KMS-11 (cell line): ENCODE results near the gene GJB5.

ENCODE experiments used
- H2AFZ ChIP-seq: fragments of 200-600 bp; sonication (generic); 2 replicates; pipeline ENCODE4 v1.6.1; 2016; ENCODE audit warnings: antibody characterized with exemption, mixed run types, low read depth
- H3K27ac ChIP-seq: fragments of 200-600 bp; sonication (generic); 2 replicates; pipeline ENCODE4 v1.6.1; 2016; ENCODE audit warnings: mild to moderate bottlenecking, mixed run types
- H3K27me3 ChIP-seq: fragments of 200-600 bp; sonication (generic); 2 replicates; pipeline ENCODE4 v1.6.1; 2017; ENCODE audit warnings: mild to moderate bottlenecking, low read depth, mixed run types, moderate library complexity; ENCODE audit not compliant: insufficient read depth
- H3K36me3 ChIP-seq: fragments of 200-600 bp; sonication (generic); 2 replicates; pipeline ENCODE4 v1.6.1; 2017; ENCODE audit warnings: mild to moderate bottlenecking, mixed run types; ENCODE audit not compliant: insufficient read depth
- H3K4me1 ChIP-seq: fragments of 200-600 bp; sonication (generic); 2 replicates; pipeline ENCODE4 v1.6.1; 2016; ENCODE audit warnings: mild to moderate bottlenecking, low read depth, mixed run types; ENCODE audit not compliant: poor library complexity, severe bottlenecking
- H3K4me2 ChIP-seq: fragments of 200-600 bp; sonication (generic); 2 replicates; pipeline ENCODE4 v1.7.0; 2016; ENCODE audit warnings: mild to moderate bottlenecking, mixed run types
- H3K4me3 ChIP-seq: fragments of 200-600 bp; sonication (generic); IDR thresholded peaks from 2 replicates; pipeline ENCODE4 v1.6.1; 2017; ENCODE audit warnings: low read depth, low read length, mixed read lengths; ENCODE audit not compliant: insufficient read depth
- H3K79me2 ChIP-seq: fragments of 200-600 bp; sonication (generic); 2 replicates; pipeline ENCODE4 v1.6.1; 2016; ENCODE audit warnings: low read depth, mixed run types; ENCODE audit not compliant: insufficient read depth
- H3K9ac ChIP-seq: fragments of 200-600 bp; sonication (generic); 2 replicates; pipeline ENCODE4 v1.6.1; 2016; ENCODE audit warnings: mild to moderate bottlenecking, mixed run types
- H4K20me1 ChIP-seq: fragments of 200-600 bp; sonication (generic); 2 replicates; pipeline ENCODE4 v1.6.1; 2016; ENCODE audit warnings: mild to moderate bottlenecking, mixed run types; ENCODE audit not compliant: insufficient read depth
- CTCF ChIP-seq: fragments of 200-600 bp; sonication (generic); conservative IDR thresholded peaks from 2 replicates; pipeline ENCODE4 v1.6.1; 2017; ENCODE audit warnings: low read depth, mild to moderate bottlenecking, antibody characterized with exemption, low read length, moderate library complexity, mixed read lengths

The GJB5 gene

GRCh38 chr1:34777519-34778321 lies 22.9 kb downstream of the GJB5 start:
- H4K20me1 ChIP-seq, result no peaks in the 10 kb centered on the region
- H2AFZ ChIP-seq, result no peak overlapping the region
- H3K27ac ChIP-seq, result no peak overlapping the region
- no peak overlapping the region for H3K9ac ChIP-seq
- H3K4me2 ChIP-seq, result no peak overlapping the region
- no peak overlapping the region for H3K4me3 ChIP-seq
- no peaks in the 10 kb centered on the region for H3K4me1 ChIP-seq
- TF ChIP-seq CTCF, result no peak
- H3K27me3 ChIP-seq, result no peaks in the 10 kb centered on the region
- no peaks in the 10 kb centered on the region for H3K79me2 ChIP-seq
- no peaks in the 10 kb centered on the region for H3K36me3 ChIP-seq

DNA sequence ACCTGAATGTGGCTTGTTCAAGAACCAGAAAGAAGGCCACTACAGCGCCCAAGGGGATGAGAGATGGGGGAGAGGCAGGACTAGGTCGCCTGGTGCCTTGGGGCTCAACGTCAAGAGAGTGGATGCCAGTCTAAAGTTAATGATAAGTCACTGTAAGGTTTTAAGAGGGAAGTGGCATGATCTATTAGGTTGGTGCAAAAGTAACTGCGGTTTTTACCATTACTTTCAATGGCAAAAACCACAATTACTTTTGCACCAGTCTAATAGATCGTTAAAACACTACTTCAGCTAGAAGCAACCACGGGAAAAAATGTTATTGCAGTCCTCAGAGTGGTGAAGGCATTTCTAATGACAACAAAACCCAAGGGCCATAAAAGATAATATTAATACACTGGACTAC lies 23.5 kb downstream of the GJB5 start:
- H3K27ac ChIP-seq, result no peak overlapping the region
- no peaks in the 10 kb centered on the region for H3K79me2 ChIP-seq
- no peak overlapping the region for H3K4me3 ChIP-seq
- no peak for TF ChIP-seq CTCF
- H2AFZ ChIP-seq, result no peak overlapping the region
- H3K4me2 ChIP-seq, result no peak overlapping the region
- no peaks in the 10 kb centered on the region for H3K27me3 ChIP-seq
- no peaks in the 10 kb centered on the region for H3K4me1 ChIP-seq
- no peaks in the 10 kb centered on the region for H3K36me3 ChIP-seq
- no peak overlapping the region for H3K9ac ChIP-seq
- no peaks in the 10 kb centered on the region for H4K20me1 ChIP-seq

- Histone ChIP-seq H4K20me1 (no peaks in the 10 kb centered on the region), H3K27ac (no peak overlapping the region), H3K9ac (no peak overlapping the region), H3K79me2 (no peaks in the 10 kb centered on the region), H2AFZ (no peak overlapping the region), H3K4me3 (no peak overlapping the region), H3K4me2 (no peak overlapping the region), H3K4me1 (no peaks in the 10 kb centered on the region), H3K36me3 (no peaks in the 10 kb centered on the region), H3K27me3 (no peaks in the 10 kb centered on the region)
- no peak for TF ChIP-seq CTCF
These were observed 24.2 kb downstream of the GJB5 start for GRCh38 chr1:34779005-34779404.

GRCh38 chr1:34779526-34779925 lies 24.7 kb downstream of the GJB5 start:
- Histone ChIP-seq H3K27me3 (no peaks in the 10 kb centered on the region), H3K79me2 (no peaks in the 10 kb centered on the region), H4K20me1 (no peaks in the 10 kb centered on the region), H3K36me3 (no peaks in the 10 kb centered on the region), H3K4me3 (no peak overlapping the region), H3K4me2 (no peak overlapping the region), H2AFZ (no peak overlapping the region), H3K27ac (no peak overlapping the region), H3K9ac (no peak overlapping the region), H3K4me1 (no peaks in the 10 kb centered on the region)
- TF ChIP-seq CTCF, result no peak
